DOHH2 (cell line): ENCODE data around the gene CHD8.

Experiments used
- EZH2phosphoT487 ChIP-seq: fragments of 200-600 bp; sonication (generic); IDR thresholded peaks from 2 replicates; pipeline ENCODE4 v1.6.1; 2017; ENCODE audit warnings: borderline replicate concordance, mild to moderate bottlenecking, antibody characterized with exemption, low read length, moderate library complexity, mixed read lengths
- TF ChIP-seq, protein P1 (sequence below): fragments of 200-600 bp; sonication (generic); IDR thresholded peaks from one replicate; pipeline ENCODE4 v1.5.1; 2014; ENCODE audit warnings: antibody characterized with exemption, mild to moderate bottlenecking, low read depth, low read length; ENCODE audit not compliant: poor library complexity, severe bottlenecking

DNA sequence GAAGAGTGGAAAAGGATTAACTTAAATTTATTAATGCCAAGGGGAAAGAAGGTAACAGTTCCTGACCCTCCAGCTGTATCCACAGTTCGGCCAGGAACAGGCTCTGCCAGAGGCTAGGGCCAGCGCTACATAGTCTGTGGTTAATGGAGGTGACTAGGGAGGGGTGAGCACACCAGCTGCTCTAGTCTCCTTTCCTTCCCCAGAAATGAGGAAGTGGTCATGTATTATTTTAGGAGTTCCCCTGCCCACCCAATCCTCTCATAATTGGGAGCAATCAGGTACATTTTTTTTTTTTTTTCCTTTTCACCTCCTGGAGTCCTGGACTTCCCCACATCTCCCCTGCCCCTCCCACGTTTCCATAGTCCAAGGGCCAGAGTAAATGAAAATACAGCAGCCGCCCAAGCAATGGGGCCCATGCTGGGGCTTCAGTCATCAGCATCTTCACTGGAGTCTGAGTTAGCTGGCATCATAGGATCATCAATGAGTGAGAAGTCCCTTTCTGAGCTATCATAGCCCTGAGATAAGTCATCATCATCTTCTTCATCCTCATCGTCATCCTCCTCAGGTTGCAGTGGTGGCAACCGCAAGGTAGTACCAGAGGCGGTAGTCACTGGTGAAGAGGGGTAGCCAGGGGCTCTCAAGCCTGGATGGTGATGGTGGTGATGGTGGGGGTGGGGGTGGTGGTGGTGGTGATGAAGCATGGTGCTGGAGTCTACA, 70.6 kb downstream of the CHD8 start:
- TF ChIP-seq, protein P1, sequence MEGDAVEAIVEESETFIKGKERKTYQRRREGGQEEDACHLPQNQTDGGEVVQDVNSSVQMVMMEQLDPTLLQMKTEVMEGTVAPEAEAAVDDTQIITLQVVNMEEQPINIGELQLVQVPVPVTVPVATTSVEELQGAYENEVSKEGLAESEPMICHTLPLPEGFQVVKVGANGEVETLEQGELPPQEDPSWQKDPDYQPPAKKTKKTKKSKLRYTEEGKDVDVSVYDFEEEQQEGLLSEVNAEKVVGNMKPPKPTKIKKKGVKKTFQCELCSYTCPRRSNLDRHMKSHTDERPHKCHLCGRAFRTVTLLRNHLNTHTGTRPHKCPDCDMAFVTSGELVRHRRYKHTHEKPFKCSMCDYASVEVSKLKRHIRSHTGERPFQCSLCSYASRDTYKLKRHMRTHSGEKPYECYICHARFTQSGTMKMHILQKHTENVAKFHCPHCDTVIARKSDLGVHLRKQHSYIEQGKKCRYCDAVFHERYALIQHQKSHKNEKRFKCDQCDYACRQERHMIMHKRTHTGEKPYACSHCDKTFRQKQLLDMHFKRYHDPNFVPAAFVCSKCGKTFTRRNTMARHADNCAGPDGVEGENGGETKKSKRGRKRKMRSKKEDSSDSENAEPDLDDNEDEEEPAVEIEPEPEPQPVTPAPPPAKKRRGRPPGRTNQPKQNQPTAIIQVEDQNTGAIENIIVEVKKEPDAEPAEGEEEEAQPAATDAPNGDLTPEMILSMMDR: no peak
- no peak for TF ChIP-seq EZH2phosphoT487
